HL-60 (cell line): ENCODE results near the gene NKX2-2.

ENCODE experiments used
- CTCF ChIP-seq: IDR thresholded peaks from one replicate; pipeline ENCODE4 v1.5.1; 2011; ENCODE audit warnings: low read length, control low read depth, inconsistent platforms; ENCODE audit not compliant: insufficient read depth
- GABPA ChIP-seq: IDR thresholded peaks from 2 replicates; pipeline ENCODE4 v1.6.1; 2012; ENCODE audit warnings: low read depth
- REST ChIP-seq: IDR thresholded peaks from 2 replicates; pipeline ENCODE4 v1.6.1; 2012; ENCODE audit warnings: low read depth; ENCODE audit not compliant: insufficient replicate concordance

- TF ChIP-seq CTCF, result no peak
- no peak for TF ChIP-seq GABPA
- no peak for TF ChIP-seq REST
Measured at GRCh38 chr20:21499641-21500040, 14.2 kb downstream of the NKX2-2 start.
